PC-9 (cell line): ENCODE results near the gene RPS27. TPM values are rescaled to one million over a fixed set of nuclear protein-coding genes. Genes with fewer than 3 reads are reported as not detected.
"Not testable (repeated sequence)": the region's sequence is repeated elsewhere in the genome, so short reads cannot be mapped to it uniquely, and the experiment has no call there.

ENCODE experiments used
- BruUV-seq: library from RNA; stranded (reverse); fragments of 400-500 nt; replicated peaks from 2 replicates; lab custom pipeline; 2021; lab: Mats Ljungman, UMichigan
- CTCF ChIA-PET: fragments of 300-600 bp; sonication (Branson Sonifier 250); formaldehyde crosslinking; loops from one replicate; lab custom pipeline; 2022; ENCODE audit warnings: antibody characterized with exemption; lab: Charles Lee
- POLR2A ChIA-PET: fragments of 300-600 bp; sonication (Branson Sonifier 250); formaldehyde crosslinking; loops from one replicate; lab custom pipeline; 2022; ENCODE audit warnings: antibody characterized with exemption; ENCODE audit not compliant: unreplicated experiment; lab: Charles Lee
- DNase-seq, 2 experiments: peaks; one replicate each; pipeline versions ENCODE4 v3.0.0 to v3.0.0-alpha.2; 2015 to 2022; ENCODE audit warnings: mixed read lengths in 1 of 2
- H2AFZ ChIP-seq: fragments of 200-600 bp; sonication (generic); 2 replicates; pipeline ENCODE4 v1.8.1; 2017; ENCODE audit warnings: antibody characterized with exemption
- H3F3A ChIP-seq: fragments of 200-600 bp; sonication (generic); 2 replicates; pipeline ENCODE4 v1.8.1; 2017; ENCODE audit warnings: antibody characterized with exemption, mild to moderate bottlenecking, low read depth; ENCODE audit not compliant: insufficient read depth
- H3K27ac ChIP-seq: fragments of 200-600 bp; sonication (generic); 2 replicates; pipeline ENCODE4 v1.6.1; 2016; ENCODE audit warnings: mixed run types
- H3K27me3 ChIP-seq: fragments of 200-600 bp; sonication (generic); 2 replicates; pipeline ENCODE4 v1.6.1; 2016; ENCODE audit warnings: low read depth, mixed run types; ENCODE audit not compliant: insufficient read depth
- H3K36me3 ChIP-seq: fragments of 200-600 bp; sonication (generic); 2 replicates; pipeline ENCODE4 v1.6.1; 2016; ENCODE audit warnings: low read depth, mixed run types
- H3K4me1 ChIP-seq: fragments of 200-600 bp; sonication (generic); replicated peaks from 2 replicates; pipeline ENCODE4 v1.6.1; 2016; ENCODE audit warnings: mixed run types; ENCODE audit not compliant: insufficient read depth
- H3K4me2 ChIP-seq: fragments of 200-600 bp; sonication (generic); 2 replicates; pipeline ENCODE4 v1.6.1; 2017; ENCODE audit warnings: mixed run types
- H3K4me3 ChIP-seq: fragments of 200-600 bp; sonication (generic); 2 replicates; pipeline ENCODE4 v1.6.1; 2016; ENCODE audit warnings: mixed run types
- H3K79me2 ChIP-seq: fragments of 200-600 bp; sonication (generic); 2 replicates; pipeline ENCODE4 v1.6.1; 2017; ENCODE audit warnings: low read depth, mixed run types
- H3K9me2 ChIP-seq: fragments of 200-600 bp; sonication (generic); 2 replicates; pipeline ENCODE4 v1.8.1; 2017; ENCODE audit warnings: mild to moderate bottlenecking; ENCODE audit not compliant: insufficient read depth
- H3K9me3 ChIP-seq: fragments of 200-600 bp; sonication (generic); 2 replicates; pipeline ENCODE4 v1.8.1; 2016; ENCODE audit warnings: low read depth; ENCODE audit not compliant: insufficient read depth
- H4K20me1 ChIP-seq: fragments of 200-600 bp; sonication (generic); 2 replicates; pipeline ENCODE4 v1.8.1; 2017; ENCODE audit not compliant: insufficient read depth
- EZH2 ChIP-seq: fragments of 200-600 bp; sonication (generic); IDR thresholded peaks from 2 replicates; pipeline ENCODE4 v1.8.0; 2017; ENCODE audit warnings: antibody characterized with exemption, low read depth
- intact Hi-C: fragments of 100-400 bp; cut with micrococcal nuclease; formaldehyde crosslinking; loops from one replicate; pipeline ENCODE4 v1.10.0; 2022; ENCODE audit not compliant: unreplicated experiment
- total RNA-seq: library from RNA; stranded (reverse); gene quantifications from 2 replicates; pipeline ENCODE4 v1.2.3, GENCODE V29; 2021
- TF ChIP-seq, protein P1 (sequence below): fragments of 200-600 bp; sonication (generic); conservative IDR thresholded peaks from 2 replicates; pipeline ENCODE4 v1.6.1; 2017; ENCODE audit warnings: mixed run types, antibody characterized with exemption, mild to moderate bottlenecking, moderate library complexity

RPS27 gene
- total RNA-seq, 1 experiment from 2014 or later = 1,409 TPM

DNA sequence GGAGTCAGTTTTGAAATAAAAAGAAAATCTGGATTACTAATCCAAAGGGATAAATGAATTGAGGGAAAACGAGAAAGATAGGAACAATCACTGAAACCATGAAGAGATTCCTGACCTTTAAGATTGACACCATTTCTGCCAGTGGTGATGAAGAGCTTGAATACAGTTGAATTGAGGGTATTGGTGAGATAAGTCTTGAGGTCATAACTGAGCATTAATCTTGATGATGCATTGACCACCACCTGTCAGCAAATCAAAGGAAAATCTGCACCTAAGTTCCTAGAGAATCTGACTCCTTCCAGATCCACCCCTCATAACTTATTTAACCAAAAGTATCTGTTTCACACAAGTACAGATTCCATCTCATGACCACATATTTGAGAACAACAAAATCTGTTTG lies 21.6 kb downstream of the RPS27 start:
- BruUV-seq = no TSS peak
- Histone ChIP-seq H3K36me3 (no peaks in the 10 kb centered on the region), H3K4me3 (no peak overlapping the region), H3K9me2 (no peaks in the 10 kb centered on the region), H3K4me2 (no peak overlapping the region), H3K79me2 (no peaks in the 10 kb centered on the region), H3F3A (no peaks in the 10 kb centered on the region), H3K4me1 (no peaks in the 10 kb centered on the region), H3K27me3 (no peaks in the 10 kb centered on the region), H3K27ac (no peak overlapping the region), H3K9me3 (no peaks in the 10 kb centered on the region), H4K20me1 (no peaks in the 10 kb centered on the region), H2AFZ (no peak overlapping the region)
- ChIA-PET CTCF (no interaction called here), POLR2A (no interaction called here)
- no peak for DNase-seq
- intact Hi-C loops = no loop called here
- no peak for TF ChIP-seq EZH2
- TF ChIP-seq, protein P1, sequence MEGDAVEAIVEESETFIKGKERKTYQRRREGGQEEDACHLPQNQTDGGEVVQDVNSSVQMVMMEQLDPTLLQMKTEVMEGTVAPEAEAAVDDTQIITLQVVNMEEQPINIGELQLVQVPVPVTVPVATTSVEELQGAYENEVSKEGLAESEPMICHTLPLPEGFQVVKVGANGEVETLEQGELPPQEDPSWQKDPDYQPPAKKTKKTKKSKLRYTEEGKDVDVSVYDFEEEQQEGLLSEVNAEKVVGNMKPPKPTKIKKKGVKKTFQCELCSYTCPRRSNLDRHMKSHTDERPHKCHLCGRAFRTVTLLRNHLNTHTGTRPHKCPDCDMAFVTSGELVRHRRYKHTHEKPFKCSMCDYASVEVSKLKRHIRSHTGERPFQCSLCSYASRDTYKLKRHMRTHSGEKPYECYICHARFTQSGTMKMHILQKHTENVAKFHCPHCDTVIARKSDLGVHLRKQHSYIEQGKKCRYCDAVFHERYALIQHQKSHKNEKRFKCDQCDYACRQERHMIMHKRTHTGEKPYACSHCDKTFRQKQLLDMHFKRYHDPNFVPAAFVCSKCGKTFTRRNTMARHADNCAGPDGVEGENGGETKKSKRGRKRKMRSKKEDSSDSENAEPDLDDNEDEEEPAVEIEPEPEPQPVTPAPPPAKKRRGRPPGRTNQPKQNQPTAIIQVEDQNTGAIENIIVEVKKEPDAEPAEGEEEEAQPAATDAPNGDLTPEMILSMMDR = no peak

DNA sequence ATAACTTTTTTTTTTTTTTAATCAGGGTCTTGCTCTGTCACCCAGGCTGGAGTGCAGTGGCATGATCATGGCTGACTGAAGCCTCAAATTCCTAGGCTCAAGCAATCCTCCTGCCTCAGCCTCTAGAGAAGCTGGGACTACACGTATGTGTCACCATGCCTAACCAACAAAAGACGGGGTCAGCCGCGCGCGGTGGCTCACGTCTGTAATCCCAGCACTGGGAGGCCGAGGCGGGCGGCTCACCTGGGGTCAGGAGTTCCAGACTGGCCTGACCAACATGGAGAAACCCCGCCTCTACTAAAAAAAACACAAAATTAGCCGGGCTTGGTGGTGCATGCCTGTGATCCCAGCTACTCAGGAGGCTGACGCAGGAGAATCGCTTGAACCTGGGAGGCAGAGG lies 22.0 kb downstream of the RPS27 start:
- H3K79me2 ChIP-seq, H4K20me1 ChIP-seq, DNase-seq, H3K9me3 ChIP-seq, H2AFZ ChIP-seq, POLR2A ChIA-PET, H3K36me3 ChIP-seq, H3K9me2 ChIP-seq, H3K4me3 ChIP-seq, H3K4me1 ChIP-seq, H3K4me2 ChIP-seq, CTCF ChIA-PET, H3F3A ChIP-seq, H3K27ac ChIP-seq, H3K27me3 ChIP-seq, intact Hi-C loops, BruUV-seq: not testable (repeated sequence)

DNA sequence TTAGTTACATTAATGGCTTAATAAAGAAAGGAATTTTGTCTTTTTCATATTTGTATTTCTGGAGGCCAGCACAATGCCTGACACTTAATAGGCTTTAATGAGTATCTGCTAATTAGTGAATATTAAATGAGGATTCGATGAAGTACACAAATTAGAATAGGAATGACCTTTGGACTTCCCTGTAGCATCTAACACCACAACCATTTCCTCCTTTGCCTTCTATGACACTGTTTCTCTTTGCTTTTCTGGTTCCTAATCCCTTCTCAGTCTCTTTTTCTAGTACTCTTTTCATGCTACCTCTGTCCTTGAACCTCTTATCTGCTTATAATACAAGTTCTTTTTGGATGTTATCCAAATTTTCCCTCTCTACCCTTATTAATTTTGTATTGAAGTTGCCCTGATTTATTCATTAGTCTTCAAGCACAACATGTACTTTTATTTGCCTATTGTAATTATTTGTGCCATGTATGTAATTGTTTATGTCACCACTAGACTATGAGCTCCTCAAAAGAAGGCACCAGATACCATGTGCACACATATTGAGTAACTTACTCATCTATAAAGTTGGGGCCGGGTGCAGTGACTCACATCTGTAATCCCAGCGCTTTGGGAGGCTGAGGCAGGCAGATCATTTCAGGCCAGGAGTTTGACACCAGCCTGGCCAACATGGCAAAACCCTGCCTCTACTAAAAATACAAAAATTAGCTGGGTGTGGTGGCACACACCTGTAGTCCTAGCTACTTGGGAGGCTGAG lies 23.8 kb downstream of the RPS27 start:
- Histone ChIP-seq H3K27ac (no peak overlapping the region), H3K4me3 (no peak overlapping the region), H2AFZ (no peak overlapping the region), H3K79me2 (no peaks in the 10 kb centered on the region), H3K4me2 (no peak overlapping the region), H3F3A (no peaks in the 10 kb centered on the region), H3K36me3 (no peaks in the 10 kb centered on the region), H3K9me3 (no peaks in the 10 kb centered on the region), H3K4me1 (no peaks in the 10 kb centered on the region), H3K27me3 (no peaks in the 10 kb centered on the region), H4K20me1 (no peaks in the 10 kb centered on the region), H3K9me2 (no peaks in the 10 kb centered on the region)
- POLR2A ChIA-PET = interaction anchor here (0.7 kb wide), 1 partner anchor 130 kb away, joined by 6 read pairs; no protein-coding TSS in a partner anchor
- TF ChIP-seq EZH2 = no peak
- TF ChIP-seq, protein P1 = no peak
- DNase-seq = no peak
- no TSS peak for BruUV-seq
- intact Hi-C loops = no loop called here
- CTCF ChIA-PET = interaction anchor here (0.5 kb wide), 1 partner anchor 10 kb away, joined by 5 read pairs; no protein-coding TSS in a partner anchor
